GM13977 (cell line): ENCODE measurements around the gene MOSPD3.
A peak's percentile ranks its signal among the peaks of the same experiment; 100 is the strongest.

ENCODE experiments used
- DNase-seq: peaks from one replicate; pipeline ENCODE4 v3.0.0; 2012; ENCODE audit warnings: low spot score
- in situ Hi-C: fragments of 300-500 bp; cut with MboI; formaldehyde crosslinking; loops from one replicate; pipeline ENCODE4 v1.12.0; 2022; ENCODE audit warnings: low sequenced_read_pairs, low pct_unique_long_range_greater_than_20kb, mixed read lengths, inconsistent platforms; ENCODE audit not compliant: unreplicated experiment
- TF ChIP-seq, protein P1 (sequence below): IDR thresholded peaks from 2 replicates; pipeline ENCODE4 v1.5.1; 2012; ENCODE audit warnings: mild to moderate bottlenecking, control low read depth; ENCODE audit not compliant: insufficient read depth; ENCODE audit errors: extremely low read depth, missing control alignments

MOSPD3 gene

DNA sequence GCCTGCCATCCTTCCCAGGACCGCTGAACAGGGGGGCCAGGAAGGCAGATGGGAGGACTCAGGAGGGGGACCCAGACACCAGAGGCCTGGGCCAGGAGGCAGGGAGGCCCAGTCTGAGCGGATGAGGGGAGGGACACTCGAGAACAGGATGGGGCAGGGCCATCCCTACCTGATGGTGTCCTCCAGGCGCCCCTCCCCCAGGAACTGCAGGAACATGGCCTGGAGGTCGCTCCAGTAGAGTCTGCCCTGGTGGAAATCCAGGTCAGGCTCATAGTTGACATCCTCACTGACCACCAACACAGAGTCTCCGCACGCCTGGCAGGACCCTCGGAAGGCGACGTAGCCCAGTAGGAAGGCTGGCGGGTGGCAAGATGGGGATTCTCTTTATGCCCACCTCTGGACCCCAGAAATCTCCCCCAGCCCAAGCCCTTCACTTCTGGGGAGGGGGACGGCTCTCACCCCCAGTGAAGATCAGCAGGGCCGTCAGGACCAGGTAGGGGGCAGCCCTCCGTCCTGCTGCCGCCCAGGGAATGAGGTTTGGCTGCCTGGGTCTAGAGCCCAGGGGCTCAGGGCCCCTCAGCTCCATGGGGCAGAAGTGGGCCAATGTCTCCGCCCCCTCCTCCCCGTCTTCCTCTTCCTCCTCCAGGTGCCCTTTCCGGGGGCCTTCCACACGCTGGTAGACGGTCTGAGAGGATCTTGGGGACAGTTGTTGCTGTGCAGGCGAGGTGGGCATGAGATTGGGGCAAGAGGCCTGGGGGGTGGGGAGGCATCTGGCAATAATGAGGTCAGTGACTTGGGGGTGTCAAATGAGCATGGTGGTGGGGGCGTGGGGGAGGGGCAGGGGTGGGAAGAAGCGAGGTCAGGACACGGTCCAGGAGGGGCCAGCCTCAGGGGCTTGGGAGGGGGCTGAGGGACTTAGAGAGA lies 28.4 kb downstream of the MOSPD3 start:
- DNase-seq = no peak
- TF ChIP-seq, protein P1, sequence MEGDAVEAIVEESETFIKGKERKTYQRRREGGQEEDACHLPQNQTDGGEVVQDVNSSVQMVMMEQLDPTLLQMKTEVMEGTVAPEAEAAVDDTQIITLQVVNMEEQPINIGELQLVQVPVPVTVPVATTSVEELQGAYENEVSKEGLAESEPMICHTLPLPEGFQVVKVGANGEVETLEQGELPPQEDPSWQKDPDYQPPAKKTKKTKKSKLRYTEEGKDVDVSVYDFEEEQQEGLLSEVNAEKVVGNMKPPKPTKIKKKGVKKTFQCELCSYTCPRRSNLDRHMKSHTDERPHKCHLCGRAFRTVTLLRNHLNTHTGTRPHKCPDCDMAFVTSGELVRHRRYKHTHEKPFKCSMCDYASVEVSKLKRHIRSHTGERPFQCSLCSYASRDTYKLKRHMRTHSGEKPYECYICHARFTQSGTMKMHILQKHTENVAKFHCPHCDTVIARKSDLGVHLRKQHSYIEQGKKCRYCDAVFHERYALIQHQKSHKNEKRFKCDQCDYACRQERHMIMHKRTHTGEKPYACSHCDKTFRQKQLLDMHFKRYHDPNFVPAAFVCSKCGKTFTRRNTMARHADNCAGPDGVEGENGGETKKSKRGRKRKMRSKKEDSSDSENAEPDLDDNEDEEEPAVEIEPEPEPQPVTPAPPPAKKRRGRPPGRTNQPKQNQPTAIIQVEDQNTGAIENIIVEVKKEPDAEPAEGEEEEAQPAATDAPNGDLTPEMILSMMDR = no peak
- in situ Hi-C loops = no loop called here

DNA sequence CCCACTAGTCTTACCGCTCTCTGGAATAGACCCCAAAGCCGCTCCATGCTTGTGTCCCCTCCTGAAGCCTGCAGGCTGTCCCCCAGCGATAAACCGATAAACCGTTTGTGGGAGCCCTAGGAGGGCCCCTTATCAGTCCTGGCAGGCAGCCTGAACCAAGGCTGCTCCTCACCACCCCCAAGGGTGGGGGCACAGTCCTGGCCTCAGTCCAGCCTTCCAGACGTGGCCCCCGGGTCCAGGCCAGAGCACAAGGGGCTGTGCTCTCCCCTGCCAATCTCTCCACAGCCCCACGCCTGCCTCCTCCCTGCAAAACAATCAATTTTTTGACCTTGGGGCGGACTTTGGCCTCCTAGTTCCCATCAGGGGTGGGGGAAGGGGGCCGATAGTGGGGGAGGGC lies 29.1 kb downstream of the MOSPD3 start, which contains the start of gene TFR2:
TFR2 (minus strand) TSS at position 90 of the 397 bp plus-strand sequence; CDS start at position 47, 43 bp downstream.
- in situ Hi-C loops = no loop called here
- TF ChIP-seq, protein P1 = no peak
- DNase-seq = no peak

DNA sequence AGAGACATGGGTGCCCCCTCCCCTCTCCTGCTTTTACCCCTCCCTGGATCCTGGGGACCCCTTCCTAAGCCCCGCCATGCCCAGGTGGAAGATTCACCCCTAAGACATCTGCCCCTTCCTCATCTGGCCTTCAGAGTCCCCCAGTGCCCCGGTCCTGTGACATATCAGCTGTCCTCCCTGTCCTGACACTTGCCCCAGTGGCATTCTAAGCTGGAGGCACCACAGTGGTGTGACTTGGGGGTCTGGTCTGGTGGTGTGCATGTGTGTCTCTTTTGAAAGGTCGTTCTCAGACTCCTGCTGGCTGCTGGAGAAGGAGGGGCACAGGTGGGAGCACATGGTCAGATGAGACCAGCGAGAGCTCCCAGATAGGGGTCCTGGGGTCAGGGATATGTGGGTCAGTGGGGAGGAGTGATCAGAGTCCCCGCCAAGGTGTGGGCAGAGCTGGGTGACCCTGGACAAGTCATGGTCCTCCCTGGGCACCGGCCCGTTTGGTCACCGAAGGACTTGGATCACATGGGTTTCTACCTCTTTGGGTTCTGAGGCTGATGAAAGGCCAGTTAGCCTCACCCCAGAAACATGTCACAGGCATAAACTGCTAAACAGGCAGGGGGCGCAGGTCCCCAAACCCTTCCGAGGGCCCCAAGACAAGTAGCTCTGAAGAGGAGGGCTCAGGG lies 29.7 kb downstream of the MOSPD3 start:
- in situ Hi-C loops = no loop called here
- DNase-seq = no peak
- TF ChIP-seq, protein P1 = no peak

DNA sequence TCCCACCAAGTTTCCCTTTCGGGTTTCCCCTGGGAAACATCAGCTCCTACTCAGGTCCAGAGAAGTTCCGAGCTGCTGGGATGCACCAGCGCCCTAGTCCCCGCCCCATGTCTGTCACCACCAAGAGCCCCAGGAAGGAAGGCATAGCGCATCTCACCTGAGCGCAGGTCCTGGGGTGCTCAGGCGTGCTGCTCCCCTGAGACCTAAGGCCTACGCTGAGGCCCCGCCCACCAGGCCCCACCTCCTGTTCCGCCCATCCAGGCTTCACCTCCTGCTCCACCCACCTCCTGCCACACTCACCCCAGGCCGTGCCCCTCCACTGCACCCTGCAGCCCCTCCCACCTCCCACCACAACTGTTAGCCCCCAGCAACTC lies 30.2 kb downstream of the MOSPD3 start:
- peak; percentile 80 for DNase-seq
- TF ChIP-seq, protein P1 = no peak
- in situ Hi-C loops = no loop called here

DNA sequence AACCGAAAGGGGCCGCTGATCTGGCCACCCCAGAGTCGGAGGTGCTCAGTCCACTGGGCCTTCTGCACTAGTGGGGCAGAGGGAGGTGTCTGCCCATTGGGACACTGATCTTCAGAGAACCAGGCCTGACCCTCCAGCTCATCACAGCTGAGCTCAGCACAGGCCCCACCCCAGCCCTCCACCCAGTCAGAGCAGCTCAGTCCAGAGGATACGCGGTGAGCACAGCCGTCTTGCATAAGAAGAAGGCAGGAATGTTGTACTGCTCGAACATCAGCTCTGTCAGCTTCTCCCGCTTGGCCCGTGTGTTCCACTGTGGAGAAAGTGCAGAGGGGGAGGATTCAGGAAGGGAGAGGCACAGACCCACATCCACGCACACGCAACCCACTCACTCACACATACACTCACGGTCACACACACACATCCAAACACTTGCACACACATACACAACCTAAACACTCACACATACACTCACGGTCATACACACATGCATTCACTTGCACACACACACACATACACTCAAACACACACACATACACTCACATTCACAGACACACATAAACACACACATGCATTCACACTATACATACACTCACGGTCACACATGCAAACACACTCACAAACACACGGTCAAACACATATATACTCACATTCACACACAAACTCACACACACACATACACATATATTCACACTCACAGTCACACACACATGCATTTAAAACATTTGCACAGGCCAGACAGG lies 37.7 kb downstream of the MOSPD3 start:
- no peak for DNase-seq
- TF ChIP-seq, protein P1 = no peak
- in situ Hi-C loops = no loop called here

DNA sequence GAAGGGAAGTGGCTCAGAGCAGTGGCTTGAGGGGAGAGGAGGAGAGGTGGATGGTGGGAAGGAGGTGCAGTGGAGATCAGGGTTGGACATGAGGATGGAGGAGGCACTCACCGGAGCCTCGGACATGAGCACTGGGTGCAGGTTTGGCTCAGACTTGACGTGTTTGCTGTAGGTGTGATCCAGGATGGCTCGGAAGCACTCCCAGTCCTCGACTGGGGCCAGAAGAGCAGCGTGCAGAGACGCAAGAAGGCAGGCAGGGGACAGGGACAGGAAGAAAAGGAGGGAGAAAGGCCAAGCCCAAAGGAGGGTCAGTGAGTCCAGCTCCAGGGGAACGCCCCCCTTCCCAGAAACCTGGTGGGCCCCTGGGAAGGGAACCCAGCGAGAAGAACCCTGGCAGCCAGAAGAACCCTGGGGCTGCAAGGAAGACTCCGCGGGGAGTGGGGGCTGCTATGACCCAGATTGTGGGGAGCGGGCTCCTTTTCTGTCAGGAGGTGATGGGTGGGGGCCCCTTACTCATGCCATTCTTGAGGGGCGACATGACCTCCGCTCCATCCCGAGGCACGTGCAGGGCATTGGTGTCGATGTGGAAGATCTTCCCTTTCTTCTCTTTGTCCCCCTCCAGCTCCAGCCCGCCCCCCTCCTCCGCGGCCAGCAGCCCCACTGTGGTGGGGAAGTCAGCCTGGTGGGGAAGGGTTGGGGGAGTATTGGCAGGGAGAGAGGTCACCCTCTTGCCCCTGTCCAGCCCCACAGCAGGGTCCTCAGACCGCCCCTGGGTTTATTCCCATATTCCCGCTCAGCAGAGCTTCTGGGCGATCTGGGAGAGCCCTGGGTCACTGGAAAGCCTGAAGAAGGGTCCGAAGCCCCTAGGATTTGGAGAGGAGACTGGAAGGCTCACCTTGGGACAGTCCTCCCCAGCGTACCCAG lies 42.8 kb downstream of the MOSPD3 start:
- TF ChIP-seq, protein P1 = no peak
- in situ Hi-C loops = no loop called here

More for the DNA sequence above, 42.8 kb downstream of the MOSPD3 start:
- no peak for DNase-seq
